Measurements from ENCODE around the gene ARFGAP1. TPM values are rescaled to one million over a fixed set of nuclear protein-coding genes. Genes with fewer than 3 reads are reported as not detected.
A peak's percentile ranks its signal among the peaks of the same experiment; 100 is the strongest.

The ARFGAP1 gene
- total RNA-seq, 1 donor from 2014 or later, result 220 TPM

DNA sequence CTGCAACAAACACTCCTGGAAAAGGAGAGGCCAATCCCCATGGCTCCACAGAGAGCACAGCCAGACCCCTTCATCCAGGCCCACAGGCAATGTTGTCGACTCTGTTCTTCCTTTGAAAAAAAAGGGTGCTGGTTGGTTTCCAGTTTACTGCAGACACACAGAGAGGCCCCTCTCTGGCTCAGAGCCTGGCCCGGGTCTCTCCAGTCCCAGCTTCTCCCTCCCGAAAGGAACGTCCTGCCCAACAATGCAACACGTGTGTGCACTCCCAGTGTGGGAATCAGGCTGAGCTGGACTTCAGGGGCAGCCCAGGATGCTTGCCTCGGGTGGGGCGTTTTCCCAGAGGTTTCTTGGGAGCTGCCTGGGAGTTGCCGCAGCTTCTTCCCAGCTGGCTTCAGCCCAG is 13.8 kb upstream of the ARFGAP1 start:
- FAIRE-seq, result no peak
- no peak overlapping the region for H3K4me3 Mint-ChIP-seq (ENCODE audit: unreplicated experiment)
- peaks cover 2% of the 10 kb centered on the region for H3K27me3 Mint-ChIP-seq (ENCODE audit: low read depth, unreplicated experiment)
- peaks cover 18% of the 10 kb centered on the region for H3K27me3 ChIP-seq (ENCODE audit: insufficient read depth, low read length)
- H3K4me2 ChIP-seq (ENCODE audit: low read length), result no peak overlapping the region
- H3K36me3 ChIP-seq (ENCODE audit: insufficient read depth, low read length), result no peaks in the 10 kb centered on the region
- no peak overlapping the region for H3K9ac ChIP-seq (ENCODE audit: low read length)
- H3K27ac Mint-ChIP-seq (ENCODE audit: unreplicated experiment), result no peak overlapping the region
- DNase-seq (ENCODE audit: low read depth), result no peak
- peaks cover 25% of the 10 kb centered on the region for H3K36me3 Mint-ChIP-seq (ENCODE audit: low read depth, unreplicated experiment)
- no peak overlapping the region for H3K4me3 ChIP-seq (ENCODE audit: insufficient read depth, low read depth, low read length)
- H3K79me2 ChIP-seq (ENCODE audit: insufficient read depth, low read length), result no peaks in the 10 kb centered on the region
- H3K4me1 ChIP-seq (ENCODE audit: insufficient read depth, low read length), result peaks cover 10% of the 10 kb centered on the region
- H3K9me3 ChIP-seq (ENCODE audit: insufficient read depth, low read depth, low read length), result no peaks in the 10 kb centered on the region
- peaks cover 29% of the 10 kb centered on the region for H3K4me1 Mint-ChIP-seq (ENCODE audit: low read depth, unreplicated experiment)
- H4K20me1 ChIP-seq (ENCODE audit: insufficient read depth, low read length), result peaks cover 6% of the 10 kb centered on the region
- no peak overlapping the region for H2AFZ ChIP-seq (ENCODE audit: low read depth, low read length)
- no peak overlapping the region for H3K27ac ChIP-seq (ENCODE audit: low read depth, low read length)
- TF ChIP-seq CTCF (IDR thresholded peaks at IDR 0.05; ENCODE audit: insufficient read depth, low read depth, low read length) (no peak), EZH2 (IDR thresholded peaks at IDR 0.05; ENCODE audit: insufficient read depth, low read length) (no peak)
- H3K9me3 Mint-ChIP-seq (ENCODE audit: unreplicated experiment), result peaks cover 11% of the 10 kb centered on the region

DNA sequence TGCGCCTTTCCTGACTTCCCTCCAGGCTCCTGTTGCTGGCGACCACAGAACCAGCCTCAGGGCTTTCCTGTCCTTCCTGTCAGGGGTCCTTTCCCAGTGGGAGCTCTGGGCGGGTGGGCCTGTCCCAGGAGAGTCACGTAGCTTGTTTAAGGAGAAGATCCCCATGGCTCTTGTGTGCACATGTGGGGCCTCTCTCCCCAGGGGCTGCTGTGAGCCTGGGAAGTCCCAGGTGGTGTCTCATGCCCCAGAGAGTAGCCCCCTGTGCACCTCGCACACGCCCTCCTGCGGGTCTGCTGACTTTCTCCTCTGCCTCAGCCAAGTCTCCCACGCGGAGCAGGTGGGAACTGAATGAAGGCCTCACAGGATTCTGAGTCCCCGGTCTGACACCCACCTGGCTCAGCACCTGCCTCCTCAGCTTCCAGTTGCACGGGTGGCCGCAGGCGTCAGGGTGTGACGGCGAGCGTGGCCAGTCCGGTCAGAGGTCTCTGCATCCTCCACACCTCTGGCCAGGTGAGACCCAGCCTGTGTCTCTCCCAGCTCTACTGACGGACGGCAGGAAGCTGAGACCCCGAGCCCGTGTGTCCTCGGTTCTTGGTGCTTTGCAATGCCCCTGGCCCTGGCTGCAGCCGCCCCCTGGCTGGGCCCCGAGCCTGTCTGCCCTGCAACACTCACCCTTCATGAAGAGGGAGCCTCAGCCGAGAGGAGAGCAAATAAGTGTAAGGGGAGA is 12.7 kb upstream of the ARFGAP1 start:
- no peak overlapping the region for H2AFZ ChIP-seq (ENCODE audit: low read depth, low read length)
- H3K79me2 ChIP-seq (ENCODE audit: insufficient read depth, low read length), result no peaks in the 10 kb centered on the region
- H3K36me3 ChIP-seq (ENCODE audit: insufficient read depth, low read length), result no peaks in the 10 kb centered on the region
- Mint-ChIP-seq H3K4me3 (ENCODE audit: unreplicated experiment) (peak overlapping the region; percentile 69), H3K27ac (ENCODE audit: unreplicated experiment) (no peak overlapping the region), H3K27me3 (ENCODE audit: low read depth, unreplicated experiment) (peaks cover 2% of the 10 kb centered on the region), H3K36me3 (ENCODE audit: low read depth, unreplicated experiment) (peaks cover 25% of the 10 kb centered on the region), H3K4me1 (ENCODE audit: low read depth, unreplicated experiment) (peaks cover 37% of the 10 kb centered on the region), H3K9me3 (ENCODE audit: unreplicated experiment) (peaks cover 11% of the 10 kb centered on the region)
- peaks cover 16% of the 10 kb centered on the region for H3K27me3 ChIP-seq (ENCODE audit: insufficient read depth, low read length)
- no peak overlapping the region for H3K4me2 ChIP-seq (ENCODE audit: low read length)
- TF ChIP-seq CTCF (IDR thresholded peaks at IDR 0.05; ENCODE audit: insufficient read depth, low read depth, low read length), result no peak
- H3K27ac ChIP-seq (ENCODE audit: low read depth, low read length), result no peak overlapping the region
- no peak overlapping the region for H3K4me3 ChIP-seq (ENCODE audit: insufficient read depth, low read depth, low read length)
- DNase-seq (ENCODE audit: low read depth), result no peak
- no peak overlapping the region for H3K9ac ChIP-seq (ENCODE audit: low read length)
- H3K9me3 ChIP-seq (ENCODE audit: insufficient read depth, low read depth, low read length), result no peaks in the 10 kb centered on the region
- H3K4me1 ChIP-seq (ENCODE audit: insufficient read depth, low read length), result peaks cover 14% of the 10 kb centered on the region
- peaks cover 6% of the 10 kb centered on the region for H4K20me1 ChIP-seq (ENCODE audit: insufficient read depth, low read length)
- no peak for FAIRE-seq

DNA sequence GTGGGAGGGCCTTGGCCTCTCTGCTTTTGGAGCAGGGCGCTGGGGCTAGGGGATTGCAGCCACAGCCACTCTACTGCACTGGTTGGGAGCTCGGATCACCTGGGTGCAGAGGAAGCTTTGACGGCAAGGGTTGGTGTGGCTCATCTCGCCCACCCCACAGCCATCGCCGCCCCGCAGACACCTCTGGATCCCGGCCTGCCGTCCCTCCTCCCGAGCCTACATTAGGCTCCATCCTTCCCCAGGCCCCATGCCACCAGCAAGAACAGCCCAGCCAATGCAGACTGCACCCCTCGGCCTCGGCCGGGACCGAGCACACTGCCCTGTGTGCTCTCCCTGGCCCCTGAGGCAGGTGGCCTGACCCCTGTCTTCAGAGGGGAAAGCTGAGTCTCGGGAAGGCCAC is 12.1 kb upstream of the ARFGAP1 start:
- H3K4me1 Mint-ChIP-seq (ENCODE audit: low read depth, unreplicated experiment), result peaks cover 32% of the 10 kb centered on the region
- no peaks in the 10 kb centered on the region for H3K79me2 ChIP-seq (ENCODE audit: insufficient read depth, low read length)
- H3K4me1 ChIP-seq (ENCODE audit: insufficient read depth, low read length), result peaks cover 14% of the 10 kb centered on the region
- H3K36me3 ChIP-seq (ENCODE audit: insufficient read depth, low read length), result no peaks in the 10 kb centered on the region
- DNase-seq (ENCODE audit: low read depth) (no peak), FAIRE-seq (no peak)
- peaks cover 11% of the 10 kb centered on the region for H3K9me3 Mint-ChIP-seq (ENCODE audit: unreplicated experiment)
- no peak overlapping the region for H3K27ac Mint-ChIP-seq (ENCODE audit: unreplicated experiment)
- no peak overlapping the region for H3K4me2 ChIP-seq (ENCODE audit: low read length)
- TF ChIP-seq CTCF (IDR thresholded peaks at IDR 0.05; ENCODE audit: insufficient read depth, low read depth, low read length), result no peak
- no peak for TF ChIP-seq EZH2 (IDR thresholded peaks at IDR 0.05; ENCODE audit: insufficient read depth, low read length)
- peaks cover 1% of the 10 kb centered on the region for H3K27me3 Mint-ChIP-seq (ENCODE audit: low read depth, unreplicated experiment)
- no peaks in the 10 kb centered on the region for H3K9me3 ChIP-seq (ENCODE audit: insufficient read depth, low read depth, low read length)
- no peak overlapping the region for H3K9ac ChIP-seq (ENCODE audit: low read length)
- peaks cover under 1% of the 10 kb centered on the region for H4K20me1 ChIP-seq (ENCODE audit: insufficient read depth, low read length)
- no peak overlapping the region for H3K27ac ChIP-seq (ENCODE audit: low read depth, low read length)
- H3K27me3 ChIP-seq (ENCODE audit: insufficient read depth, low read length), result peaks cover 11% of the 10 kb centered on the region
- no peak overlapping the region for H3K4me3 ChIP-seq (ENCODE audit: insufficient read depth, low read depth, low read length)
- H3K36me3 Mint-ChIP-seq (ENCODE audit: low read depth, unreplicated experiment), result peaks cover 25% of the 10 kb centered on the region
- H3K4me3 Mint-ChIP-seq (ENCODE audit: unreplicated experiment), result no peak overlapping the region
- no peak overlapping the region for H2AFZ ChIP-seq (ENCODE audit: low read depth, low read length)
